AG20443 (cell line): ENCODE measurements around the gene AKT3.
A peak's percentile ranks its signal among the peaks of the same experiment; 100 is the strongest.
"Not testable (repeated sequence)": the region's sequence is repeated elsewhere in the genome, so short reads cannot be mapped to it uniquely, and the experiment has no call there.

Experiments used
- DNase-seq: peaks from one replicate; pipeline ENCODE4 v3.0.0; 2012; ENCODE audit warnings: low spot score, mixed read lengths

AKT3 gene

DNA sequence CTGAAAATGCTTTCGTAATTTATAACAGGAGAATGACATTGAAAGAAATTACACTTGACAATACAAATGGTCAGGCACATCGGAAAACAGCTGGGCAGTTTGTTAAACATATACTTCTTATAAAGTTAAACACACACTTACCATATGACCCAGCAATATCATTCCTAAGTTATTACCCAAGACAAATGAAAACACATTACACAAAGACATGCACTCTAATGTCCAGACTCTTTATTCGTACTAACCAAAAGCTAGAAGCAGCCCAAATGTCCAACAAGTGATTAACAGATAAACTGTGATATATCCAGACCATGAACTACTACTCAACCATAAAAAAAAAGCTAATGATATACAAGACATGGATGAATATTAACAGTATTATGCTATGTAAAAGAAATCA, 8.5 kb downstream of the AKT3 start:
- DNase-seq: no peak

DNA sequence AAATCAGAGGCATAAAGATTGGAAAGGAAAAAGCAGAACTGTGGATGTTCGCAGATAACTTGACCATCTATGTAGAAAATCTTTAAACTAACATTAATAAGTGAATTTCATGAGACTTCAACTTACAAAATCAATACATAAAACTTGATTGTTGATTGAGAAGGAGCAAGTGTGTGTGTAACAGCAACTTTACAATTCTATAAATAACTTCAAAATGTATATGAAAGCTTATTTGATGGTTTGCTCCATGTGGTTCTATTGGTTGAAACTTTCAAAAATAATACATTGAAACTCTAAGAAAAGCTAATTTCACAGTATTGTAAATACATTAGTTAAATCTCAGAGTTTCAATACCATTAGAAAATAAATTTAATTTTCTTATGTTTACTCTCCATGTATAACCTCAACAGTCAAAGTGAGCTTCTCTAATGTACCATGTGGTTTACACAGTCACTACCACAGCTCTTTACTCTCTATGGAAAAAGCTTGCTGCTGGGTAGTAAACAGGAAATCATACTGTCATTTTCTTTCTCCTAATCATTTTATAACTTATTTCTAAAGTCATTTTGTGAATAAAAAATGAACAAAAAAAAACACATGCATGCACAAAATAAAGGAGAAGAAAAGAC, 12.0 kb downstream of the AKT3 start:
- no peak for DNase-seq

DNA sequence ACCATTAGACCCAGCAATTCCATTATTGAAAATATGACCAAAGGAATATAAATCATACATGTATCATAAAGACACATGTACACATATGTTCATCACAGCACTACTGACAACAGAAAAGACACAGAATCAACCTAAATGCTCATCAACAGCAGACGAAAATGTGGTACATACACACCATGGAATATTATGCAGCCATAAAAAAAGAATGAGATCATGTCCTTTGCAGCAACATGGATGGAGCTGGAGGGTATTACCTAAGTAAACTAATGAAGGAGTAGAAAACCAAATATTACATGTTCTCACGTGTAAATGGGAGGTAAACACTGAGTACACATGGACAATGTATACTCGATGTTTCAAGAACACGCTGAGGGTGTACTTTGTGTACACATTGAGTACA, 15.9 kb downstream of the AKT3 start:
- no peak for DNase-seq

DNA sequence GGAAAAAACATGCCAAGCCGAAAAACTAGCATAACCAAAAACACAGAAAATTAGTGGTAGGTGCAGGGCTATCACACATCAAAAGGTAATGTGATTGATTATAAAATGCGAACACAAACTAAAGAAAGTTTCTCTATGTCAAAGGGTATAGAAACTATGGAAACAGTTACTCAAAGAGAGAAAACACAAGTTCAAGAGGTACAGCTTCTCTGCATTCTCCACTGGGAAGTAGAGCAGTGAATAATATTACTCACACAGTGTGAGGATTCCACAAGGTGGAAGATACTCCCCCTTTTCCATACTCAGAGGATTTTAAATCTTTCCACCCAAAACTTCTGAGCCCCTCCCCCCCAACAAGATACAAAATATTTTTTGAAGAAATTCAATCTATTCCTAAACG, 18.6 kb downstream of the AKT3 start:
- DNase-seq: no peak

DNA sequence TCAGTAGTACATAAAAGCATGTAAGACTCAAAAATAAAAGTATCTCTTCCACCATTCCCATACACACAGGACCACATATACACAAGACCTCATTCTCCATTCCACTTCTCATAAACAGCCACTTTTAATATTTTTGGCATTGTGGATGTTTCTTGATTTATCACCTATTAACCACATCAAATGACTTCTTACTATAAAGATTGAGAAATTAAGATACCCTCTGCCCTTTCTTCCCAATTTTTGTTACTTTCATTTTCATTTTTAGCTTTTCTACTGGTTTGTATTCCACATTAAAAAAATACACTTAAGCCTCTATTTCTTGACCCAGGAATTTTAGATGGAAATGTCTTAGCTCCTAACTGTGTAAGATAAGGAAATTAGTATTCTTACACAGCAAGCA, 22.8 kb downstream of the AKT3 start:
- DNase-seq: no peak

DNA sequence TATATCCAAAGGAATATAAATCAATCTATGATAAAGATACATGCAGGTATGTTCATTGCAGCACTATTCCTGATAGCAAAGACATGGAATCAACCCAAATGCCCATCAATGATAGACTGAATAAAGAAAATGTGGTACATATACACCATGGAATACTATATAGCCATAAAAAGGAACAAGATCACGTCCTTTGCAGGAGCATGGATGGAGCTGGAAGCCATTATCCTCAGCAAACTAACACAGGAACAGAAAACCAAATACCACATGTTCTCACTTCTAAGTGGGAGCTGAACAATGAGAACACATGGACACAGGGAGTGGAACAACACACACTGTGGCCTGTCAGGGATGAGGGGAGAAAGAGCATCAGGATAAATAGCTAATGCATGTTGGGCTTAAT, 25.1 kb downstream of the AKT3 start:
- DNase-seq: not testable (repeated sequence)

DNA sequence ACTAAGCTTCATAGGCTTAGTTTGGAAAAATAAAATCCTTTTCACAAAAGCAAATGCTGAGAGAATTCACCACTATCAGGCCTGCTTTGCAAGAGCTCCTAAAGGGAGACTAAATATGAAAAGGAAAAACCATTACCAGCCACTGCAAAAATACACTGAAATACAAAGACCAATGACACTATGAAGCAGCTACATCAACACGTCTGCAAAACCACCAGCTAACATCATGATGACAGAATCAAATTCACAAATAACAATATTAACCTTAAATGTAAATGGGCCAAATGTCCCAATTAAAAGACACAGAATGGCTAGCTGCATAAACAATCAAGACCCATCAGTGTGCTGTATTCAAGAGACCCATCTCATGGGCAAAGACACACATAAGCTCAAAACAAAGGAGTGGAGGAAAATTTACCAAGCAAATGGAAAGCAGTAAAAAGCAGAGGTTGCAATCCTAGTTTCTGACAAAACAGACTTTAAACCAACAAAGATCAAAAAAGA, 28.8 kb downstream of the AKT3 start:
- DNase-seq: no peak

DNA sequence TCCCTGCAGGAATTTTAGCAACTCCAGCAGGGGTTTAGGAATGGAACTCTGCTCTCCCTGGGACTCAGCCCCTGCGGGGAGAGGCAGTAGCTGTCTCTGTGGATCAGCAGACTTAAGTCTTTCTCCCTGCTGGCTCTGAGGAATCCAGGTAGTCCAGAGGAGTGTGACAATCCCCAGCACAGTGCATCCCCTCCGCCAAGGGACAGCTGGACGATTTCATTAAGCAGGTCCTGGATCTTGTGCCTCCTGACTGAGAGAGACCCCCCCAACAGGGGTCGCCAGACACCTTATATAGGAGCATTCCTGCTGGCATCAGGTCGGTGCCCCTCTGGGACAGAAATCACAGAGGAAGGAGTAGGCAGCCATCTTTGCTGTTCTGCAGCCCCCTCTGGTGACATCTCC, 30.6 kb downstream of the AKT3 start:
- no peak for DNase-seq

DNA sequence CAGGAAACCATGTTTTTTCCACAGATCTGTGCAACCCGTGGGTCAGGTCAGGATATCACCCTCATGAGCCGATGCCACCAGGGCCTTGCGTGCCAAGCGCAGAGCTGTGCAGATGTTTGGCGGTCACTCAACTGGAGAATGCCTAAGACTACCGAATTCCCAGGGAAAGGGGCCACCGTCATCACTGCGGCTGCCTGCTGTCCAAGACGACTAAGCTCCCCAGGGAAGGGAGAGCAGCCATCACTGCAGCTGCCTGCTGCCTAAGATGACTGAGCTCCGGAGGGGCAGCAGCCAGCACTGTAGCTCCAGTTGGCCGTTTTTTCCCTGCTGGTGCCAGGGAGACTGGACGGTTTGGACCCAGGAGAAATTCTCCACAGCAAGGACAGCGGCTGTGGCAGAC, 31.1 kb downstream of the AKT3 start:
- DNase-seq: no peak

DNA sequence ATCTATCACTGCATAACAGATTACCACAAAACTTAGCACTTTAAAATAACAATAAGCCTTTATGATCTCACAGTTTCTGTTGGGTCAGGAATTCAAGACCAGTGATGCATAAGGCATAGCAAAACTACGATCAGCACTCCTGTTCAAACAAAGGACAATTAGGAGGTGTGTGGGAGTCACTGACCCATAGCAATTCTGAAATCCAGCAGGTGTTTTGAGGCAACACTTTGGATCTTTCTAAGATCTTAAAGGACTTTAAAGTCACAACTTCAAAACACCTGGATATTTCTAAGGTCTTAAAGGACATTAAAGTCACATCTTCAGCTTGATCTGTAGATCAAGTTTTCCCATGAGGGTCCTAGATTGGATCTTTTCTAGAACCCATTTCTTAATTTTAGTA, 35.3 kb downstream of the AKT3 start:
- no peak for DNase-seq

DNA sequence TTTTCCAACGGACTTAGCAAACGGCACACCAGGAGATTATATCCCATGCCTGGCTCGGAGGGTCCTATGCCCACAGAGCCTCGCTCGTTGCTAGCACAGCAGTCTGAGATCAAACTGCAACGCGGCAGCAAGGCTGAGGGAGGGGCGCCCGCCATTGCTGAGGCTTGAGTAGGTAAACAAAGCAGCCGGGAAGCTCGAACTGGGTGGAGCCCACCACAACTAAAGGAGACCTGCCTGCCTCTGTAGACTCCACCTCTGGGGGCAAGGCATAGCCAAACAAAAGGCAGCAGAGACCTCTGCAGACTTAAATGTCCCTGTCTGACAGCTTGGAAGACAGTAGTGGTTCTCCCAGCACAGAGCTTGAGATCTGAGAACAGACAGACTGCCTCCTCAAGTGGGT, 42.7 kb downstream of the AKT3 start:
- DNase-seq: not testable (repeated sequence)

DNA sequence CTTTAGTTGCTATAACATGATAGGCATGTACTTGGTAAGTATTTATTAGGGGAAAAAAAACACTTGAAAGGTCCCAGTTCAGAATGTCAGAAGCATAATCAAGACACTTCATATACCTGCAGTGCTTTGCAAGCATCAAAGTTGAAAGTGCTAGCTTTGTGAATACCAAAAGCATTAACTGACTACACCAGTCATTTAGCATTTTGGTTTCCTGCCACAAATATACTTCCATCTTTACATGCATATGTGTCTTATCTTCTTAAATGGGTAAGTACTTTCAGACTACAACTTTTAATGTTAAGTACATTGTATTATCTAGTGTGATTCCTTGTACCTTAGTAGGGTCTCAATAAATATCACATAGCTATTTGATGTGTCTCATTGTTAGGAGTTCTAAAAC, 43.7 kb downstream of the AKT3 start:
- no peak for DNase-seq

DNA sequence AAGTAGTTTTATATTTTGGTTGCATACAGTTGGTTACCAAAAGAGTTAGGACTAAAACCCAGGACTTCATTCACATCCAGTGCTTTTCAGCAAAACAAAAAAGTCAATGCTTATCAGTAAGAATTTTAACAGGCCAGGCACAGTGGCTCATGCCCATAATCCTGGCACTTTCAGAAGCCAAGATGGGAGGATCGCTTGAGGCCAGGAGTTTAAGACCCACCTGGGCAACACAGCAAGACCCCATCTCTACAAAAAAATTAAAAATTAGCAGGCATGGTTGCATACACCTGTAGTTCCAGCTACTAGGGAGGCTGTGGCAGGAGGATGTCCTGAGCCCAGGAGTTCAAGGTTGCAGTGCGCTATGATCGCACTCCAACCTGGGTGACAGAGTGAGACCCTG, 47.3 kb downstream of the AKT3 start:
- no peak for DNase-seq

DNA sequence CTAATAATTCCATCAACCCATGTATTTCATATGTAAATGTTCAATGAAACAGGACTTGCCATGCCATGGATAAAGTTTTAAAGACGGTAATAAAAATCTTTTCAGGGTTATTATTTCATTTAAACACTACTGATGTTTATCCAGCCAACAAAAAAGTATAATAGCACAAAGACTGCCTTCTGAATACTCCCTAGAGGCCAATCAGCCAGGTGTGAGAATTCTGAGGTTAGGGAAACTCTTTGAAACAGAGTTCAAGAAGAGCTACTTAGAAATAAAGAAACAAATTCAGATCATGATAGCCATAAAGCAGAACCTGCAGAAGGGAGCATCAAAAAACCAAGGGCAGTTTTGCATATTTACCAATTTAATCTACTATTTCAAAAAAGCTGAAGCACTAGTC, 48.7 kb downstream of the AKT3 start:
- DNase-seq: no peak

DNA sequence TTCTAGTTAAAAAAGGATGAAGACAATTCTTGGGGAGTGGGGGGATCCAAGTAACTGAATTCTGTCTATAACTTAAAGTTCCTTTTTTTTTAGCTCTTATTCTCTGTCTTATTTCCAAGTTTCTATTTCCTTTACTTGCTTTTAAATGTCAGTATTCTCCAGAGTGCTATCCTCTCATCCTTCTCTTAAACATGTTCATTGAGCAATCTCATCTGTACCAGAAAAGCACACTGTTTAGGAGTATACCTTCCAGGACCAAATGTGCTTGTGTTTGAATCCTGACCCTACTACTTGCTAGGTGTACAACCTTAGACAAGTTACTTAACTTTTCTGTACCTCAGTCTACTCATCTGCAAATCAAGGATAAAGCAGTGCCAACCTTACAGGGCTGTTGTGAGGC, 50.1 kb downstream of the AKT3 start:
- no peak for DNase-seq

DNA sequence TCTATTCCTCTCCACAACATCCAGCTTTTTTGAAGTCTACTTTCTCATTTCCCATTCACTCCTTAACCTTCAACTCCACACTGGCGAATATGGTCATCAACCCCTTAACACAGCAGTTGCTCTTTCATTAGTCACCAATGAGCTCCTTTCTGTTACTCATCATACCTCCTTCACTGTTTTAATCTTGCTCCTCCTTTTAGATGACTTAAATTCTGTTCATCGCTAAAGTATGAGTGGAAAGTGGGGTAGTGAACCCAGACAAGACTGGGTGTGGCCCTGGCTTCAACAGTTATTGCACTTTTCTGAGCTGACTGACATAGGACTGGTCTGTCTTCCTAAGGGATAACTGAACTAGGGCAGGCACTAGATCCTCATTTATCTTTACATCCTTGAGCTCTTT, 51.3 kb downstream of the AKT3 start:
- peak; percentile 80 for DNase-seq

DNA sequence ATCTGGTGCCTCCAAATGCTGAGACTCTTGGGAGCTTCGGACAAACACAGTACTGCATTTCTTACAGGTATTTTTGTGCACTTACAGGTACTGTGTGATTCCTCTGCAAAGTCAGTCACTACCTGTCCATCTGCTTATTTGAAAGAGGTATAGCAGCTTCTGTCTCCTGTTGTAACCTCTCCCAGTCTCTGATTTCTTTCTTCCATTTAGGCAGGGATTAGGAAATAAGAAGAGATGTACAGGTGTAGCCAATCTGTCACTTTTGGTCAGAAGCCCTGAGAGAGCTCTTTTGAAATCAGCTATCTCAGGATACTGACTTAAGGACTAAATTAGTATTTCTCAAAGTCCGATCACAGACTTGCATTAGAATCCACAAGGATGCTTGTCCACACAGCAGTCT, 54.0 kb downstream of the AKT3 start:
- no peak for DNase-seq

DNA sequence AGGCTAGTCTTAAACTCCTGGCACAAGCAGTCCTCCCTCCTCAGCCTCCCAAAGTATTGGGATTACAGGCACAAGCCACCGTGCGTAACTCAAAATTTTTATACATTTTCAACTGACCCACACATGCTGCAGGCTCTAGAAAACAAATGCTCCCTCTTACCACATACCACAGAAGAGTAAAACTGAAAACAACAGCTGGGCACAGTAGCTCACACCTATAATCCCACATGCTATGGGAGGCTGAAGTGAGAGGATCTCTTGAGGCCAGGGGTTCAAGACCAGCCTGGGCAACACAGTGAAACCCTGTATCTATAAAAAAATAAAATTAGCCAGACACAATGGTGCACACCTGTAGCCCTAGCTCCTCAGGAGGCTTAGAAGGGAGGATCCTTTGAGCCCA, 56.7 kb downstream of the AKT3 start:
- DNase-seq: no peak

DNA sequence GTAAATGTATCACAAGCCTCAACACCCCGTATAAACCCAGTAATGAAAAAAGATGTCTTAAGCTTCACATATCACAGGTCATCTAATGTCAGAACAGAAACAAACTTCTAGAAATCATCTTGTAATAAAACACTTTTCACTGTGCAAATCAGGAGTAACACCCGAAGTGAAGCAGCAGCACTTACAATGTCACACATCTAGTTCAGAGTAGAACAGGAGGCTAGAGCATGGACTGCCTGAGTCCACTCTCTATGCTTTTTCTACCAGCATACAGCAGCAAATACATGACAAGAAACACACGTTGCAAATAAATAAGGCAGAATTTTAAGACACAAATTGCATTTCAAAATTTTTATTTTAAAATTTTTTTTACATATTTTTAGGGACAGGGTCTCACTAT, 57.2 kb downstream of the AKT3 start:
- no peak for DNase-seq

DNA sequence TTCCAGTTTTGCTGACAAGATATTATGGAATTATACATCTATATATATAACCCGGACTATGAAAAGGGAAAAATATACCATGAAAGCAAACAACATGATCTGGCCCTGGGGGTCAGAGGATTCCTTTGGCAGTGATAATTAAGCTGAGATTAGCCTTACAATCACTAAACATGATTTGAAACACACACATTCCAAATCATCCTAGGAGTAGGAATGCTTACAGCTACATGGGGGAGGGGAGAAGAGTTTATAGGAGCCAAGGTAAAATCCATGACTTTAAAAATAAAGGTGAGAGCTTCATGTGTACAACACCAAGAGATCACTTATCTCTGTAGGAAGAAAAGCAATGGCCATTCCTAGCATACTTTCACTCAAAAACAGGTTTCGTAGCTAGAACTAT, 57.6 kb downstream of the AKT3 start:
- no peak for DNase-seq

DNA sequence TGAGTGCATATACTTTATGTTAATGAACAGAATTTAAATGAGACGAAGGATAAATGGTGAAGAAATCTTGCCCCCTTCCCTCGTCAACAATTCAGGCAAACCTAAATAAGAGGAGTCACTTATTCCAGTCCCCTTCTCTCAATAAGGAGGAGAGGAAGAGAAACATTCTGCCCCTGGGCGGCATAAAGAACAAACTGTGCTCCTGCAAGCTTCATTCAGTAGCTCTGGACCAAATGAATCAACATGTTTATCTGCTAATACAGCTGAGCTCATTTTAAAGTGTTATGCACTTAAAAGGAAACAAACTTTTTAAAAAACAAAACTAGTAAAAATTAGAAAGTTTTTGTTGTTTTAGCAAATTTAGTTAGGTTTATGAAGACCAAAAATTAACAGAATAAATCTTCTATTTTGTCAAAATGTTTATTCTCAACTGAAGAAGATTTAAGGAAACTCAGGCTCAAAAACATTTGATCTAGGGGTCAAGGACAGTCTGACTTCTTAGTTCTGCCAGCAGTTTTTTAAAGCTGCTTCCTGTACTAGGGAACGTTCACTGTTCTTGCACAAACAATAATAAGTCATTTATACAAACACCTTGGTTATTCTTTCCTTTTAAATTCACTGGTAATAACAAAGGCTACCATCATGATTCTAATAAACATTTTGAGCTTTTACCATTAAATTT, 58.3 kb downstream of the AKT3 start:
- no peak for DNase-seq

DNA sequence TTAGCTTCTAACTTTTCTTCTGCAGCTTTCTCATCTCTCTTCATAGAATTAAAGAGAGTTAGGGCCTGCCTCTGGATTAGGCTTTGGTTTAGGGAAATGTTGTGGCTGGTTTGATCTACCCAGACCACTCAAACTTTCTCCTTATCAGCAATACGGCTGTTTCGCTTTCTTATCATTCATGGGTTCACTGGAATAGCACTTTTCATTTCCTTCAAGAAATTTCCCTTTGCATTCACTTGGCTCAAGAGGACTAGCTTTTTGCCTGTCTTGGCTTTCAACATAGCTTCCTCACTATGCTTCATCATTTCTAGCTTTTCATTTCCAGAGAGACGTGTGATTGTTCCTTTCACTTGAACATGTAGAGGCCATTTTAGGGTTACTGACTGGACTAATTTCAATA, 59.6 kb downstream of the AKT3 start:
- DNase-seq: no peak

DNA sequence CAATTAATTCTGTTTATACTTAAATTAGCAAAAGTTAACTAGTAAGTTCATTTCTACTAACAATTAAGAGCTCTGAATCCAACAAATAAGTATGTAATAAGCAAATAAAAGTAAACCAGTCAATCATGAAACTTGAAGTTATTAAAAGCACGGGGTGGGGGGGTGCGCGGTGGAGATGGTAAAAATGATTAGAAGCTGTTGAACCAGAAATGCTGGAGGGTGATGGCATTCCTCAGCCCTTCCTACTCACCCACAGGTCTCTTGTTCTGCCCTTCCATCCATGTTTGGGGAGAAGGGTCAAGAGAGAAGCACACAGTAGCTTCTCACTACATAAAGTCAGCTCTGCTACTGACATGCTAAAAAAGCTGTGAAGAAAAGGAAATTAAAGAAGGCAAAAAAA, 63.5 kb downstream of the AKT3 start:
- DNase-seq: no peak

DNA sequence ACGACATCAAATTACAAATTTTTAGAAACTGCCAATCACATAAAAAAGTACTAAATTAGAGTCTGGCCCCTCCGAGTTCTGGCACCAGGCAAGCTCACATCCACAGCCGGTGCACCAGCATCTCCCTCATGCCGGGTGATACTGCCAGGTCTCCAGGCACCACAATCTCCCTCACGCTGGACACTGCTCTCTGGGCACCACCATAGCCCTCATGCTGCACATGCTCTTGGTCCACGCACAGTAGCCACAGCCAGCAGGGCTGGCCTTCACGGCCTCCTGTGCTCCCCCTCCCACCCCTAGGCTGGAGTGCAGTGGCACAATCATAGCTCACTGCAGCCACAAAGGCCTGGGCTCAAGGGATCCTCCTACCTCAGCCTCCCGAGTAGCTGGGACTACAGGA, 65.5 kb downstream of the AKT3 start:
- no peak for DNase-seq
